ENCODE data around the gene RAB5B. TPM values are rescaled to one million over a fixed set of nuclear protein-coding genes. Genes with fewer than 3 reads are reported as not detected.
A peak's percentile ranks its signal among the peaks of the same experiment; 100 is the strongest.

The RAB5B gene, protein sequence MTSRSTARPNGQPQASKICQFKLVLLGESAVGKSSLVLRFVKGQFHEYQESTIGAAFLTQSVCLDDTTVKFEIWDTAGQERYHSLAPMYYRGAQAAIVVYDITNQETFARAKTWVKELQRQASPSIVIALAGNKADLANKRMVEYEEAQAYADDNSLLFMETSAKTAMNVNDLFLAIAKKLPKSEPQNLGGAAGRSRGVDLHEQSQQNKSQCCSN
- 111 TPM for total RNA-seq
- long read RNA-seq, full-length matches to known transcripts: 203 of 282 reads
- long read RNA-seq, partial matches to known transcripts: 69 of 282 reads
- long read RNA-seq, other reads (novel, unspliced or antisense): 10 of 282 reads

DNA sequence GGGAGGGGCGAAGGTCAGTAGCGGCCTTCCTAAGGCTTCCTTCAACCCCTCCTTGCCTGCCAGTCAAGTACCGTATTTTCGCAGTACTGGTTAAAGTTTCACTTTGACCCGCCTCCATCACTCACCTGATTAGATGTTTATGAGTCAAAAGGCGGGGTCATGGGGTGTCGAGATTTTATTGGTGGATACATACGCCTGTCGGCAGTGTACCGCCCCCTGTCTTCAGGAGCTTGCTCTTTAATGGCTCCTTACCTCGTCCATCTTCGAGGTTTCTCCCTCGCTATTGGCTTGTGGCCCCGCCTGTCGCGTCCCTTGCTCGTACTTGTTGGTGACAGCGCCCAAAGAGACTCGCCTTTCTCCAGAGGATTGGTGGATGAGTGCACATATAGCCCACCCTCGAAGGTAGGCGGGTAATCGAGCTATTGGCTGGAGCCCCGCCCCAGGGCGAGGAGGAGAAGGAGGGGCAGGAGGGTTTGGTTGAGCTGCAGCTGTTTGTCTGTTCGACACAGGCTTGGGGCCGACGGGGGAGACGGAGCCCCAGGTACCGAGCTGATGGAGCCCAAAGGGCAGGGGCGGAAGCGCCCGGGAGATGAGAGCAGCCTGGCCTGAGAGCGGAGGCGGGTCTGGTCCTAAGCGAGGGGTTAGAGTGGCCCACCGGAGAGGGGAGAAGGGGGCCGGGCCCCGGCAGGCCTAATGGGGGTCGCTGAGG, at the start of gene RAB5B:
RAB5B (plus strand) TSS at position 480 of the 709 bp plus-strand sequence. CDS start 12,883 bp downstream, outside the sequence.
- intact Hi-C loops (cut with DNase I): no loop called here
- ATAC-seq (ENCODE audit: poor library complexity): peak; percentile 93
- DNase-seq: peak; percentile 100

DNA sequence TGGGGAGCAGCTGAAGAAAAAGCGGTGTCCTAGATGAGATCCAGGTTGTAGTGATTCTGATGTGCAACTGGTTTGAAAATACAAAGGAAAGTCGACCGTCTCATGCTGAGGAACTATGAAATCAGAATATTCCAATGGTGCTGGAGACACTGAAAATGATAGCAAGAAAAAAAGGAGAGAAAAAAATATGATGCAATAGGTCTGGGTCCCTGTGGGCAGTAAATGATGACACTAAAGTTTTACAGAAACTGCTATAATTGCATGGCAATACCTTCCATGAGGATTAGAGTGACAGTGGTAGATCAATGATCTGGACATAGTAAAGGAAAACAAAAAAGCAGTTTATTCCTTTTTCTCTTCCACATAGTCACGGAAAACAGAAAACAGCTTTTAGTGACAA, 48.5 kb upstream of the RAB5B start:
- ATAC-seq (ENCODE audit: poor library complexity) (no peak), DNase-seq (no peak)
- intact Hi-C loops (cut with DNase I): loop anchor here (5.0 kb wide), 1 partner anchor 93 kb away; no protein-coding TSS in a partner anchor

DNA sequence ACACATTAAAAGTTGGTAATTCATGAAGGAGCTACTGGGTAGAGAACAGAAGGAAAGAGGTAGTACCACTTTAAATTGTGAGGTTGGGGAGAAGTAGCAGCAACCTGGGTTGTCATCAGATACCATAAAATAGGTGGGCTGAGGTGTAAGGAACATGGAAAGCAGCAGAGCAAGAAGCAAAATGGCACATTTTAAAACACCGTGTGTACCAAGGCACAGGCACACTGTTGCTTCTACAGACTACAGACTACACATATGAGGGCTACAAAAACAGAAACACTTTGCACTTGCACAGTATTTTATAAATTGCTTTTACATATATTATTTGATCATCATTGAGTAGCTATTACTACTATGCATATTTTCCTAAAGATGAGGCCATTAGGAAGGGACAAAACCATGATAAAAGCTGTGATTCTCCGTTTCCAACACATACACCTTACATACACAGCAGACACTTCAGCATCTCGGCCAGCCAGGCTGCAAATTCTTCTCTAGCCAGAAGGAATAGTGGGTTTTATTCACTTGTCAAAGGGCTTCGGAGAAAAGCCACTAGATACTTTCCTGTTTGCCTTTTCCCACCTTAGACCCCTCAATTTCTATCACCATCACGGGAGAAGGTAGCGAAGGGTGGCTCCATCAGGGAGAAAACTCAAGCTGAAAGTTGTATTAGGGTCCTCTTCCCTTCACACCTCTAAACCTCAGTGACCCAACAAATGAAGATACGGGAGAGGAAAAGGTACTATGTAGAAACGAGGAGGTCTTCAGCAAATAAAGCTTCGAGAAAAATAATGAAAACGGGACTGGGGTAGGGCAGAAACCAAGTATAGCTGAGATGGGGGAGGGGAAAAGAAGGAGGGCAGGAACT, 47.8 kb upstream of the RAB5B start:
- no peak for ATAC-seq (ENCODE audit: poor library complexity)

GRCh38 chr12:55926738-55927587, 46.9 kb upstream of the RAB5B start:
- DNase-seq (peak; percentile 93), ATAC-seq (ENCODE audit: poor library complexity) (peak; percentile 91)
- intact Hi-C loops (cut with DNase I): loop anchor here (5.0 kb wide), 1 partner anchor 95 kb away; no protein-coding TSS in a partner anchor

More for the DNA sequence above, 47.8 kb upstream of the RAB5B start:
- intact Hi-C loops (cut with DNase I): loop anchor here (5.0 kb wide), 1 partner anchor 94 kb away; no protein-coding TSS in a partner anchor
- DNase-seq: no peak

- peak; percentile 89 for DNase-seq
- peak; percentile 74 for ATAC-seq (ENCODE audit: poor library complexity)
- intact Hi-C loops (cut with DNase I): loop anchor here (5.0 kb wide), 1 partner anchor 96 kb away; no protein-coding TSS in a partner anchor
These were observed 46.0 kb upstream of the RAB5B start, which contains the start of gene PYM1 for GRCh38 chr12:55927588-55928502. PYM1 (minus strand) TSS chr12:55927894; CDS start chr12:55927761, 133 bp downstream.

GRCh38 chr12:55929306-55929791, 44.5 kb upstream of the RAB5B start:
- ATAC-seq (ENCODE audit: poor library complexity): no peak
- no peak for DNase-seq
- intact Hi-C loops (cut with DNase I): loop anchor here (5.0 kb wide), 1 partner anchor 97 kb away; no protein-coding TSS in a partner anchor

DNA sequence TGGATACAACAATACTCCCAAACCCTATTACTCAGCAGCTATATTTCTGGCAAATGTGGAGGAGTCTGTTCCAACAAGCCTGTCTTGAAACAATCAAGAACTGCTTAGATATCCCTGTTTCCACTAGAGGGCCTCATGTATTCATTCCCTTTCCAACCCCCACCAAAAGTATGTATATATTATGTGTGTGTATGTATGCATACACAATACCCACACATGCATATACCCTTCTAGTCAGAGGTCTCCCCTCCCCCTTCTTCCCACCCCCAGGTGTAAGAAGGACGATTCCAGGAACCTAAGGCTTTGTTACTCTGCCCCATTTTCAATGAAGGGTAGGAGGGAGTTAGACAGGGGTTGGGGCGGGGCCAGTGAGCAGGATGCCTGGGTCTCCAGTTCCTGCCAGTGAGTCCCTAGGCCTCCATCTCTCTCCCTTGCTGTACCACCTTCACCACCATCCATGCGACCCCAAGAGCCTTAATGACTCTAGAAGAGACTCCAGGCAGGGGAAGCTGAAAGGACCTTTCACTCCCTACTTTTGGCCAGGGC, 43.0 kb upstream of the RAB5B start, which contains the start of gene DGKA:
DGKA (plus strand) TSS at position 392 of the 546 bp plus-strand sequence. CDS start 5,342 bp downstream, outside the sequence.
- DNase-seq (peak; percentile 60), ATAC-seq (ENCODE audit: poor library complexity) (no peak)
- intact Hi-C loops (cut with DNase I): no loop called here

GRCh38 chr12:55931317-55931779, 42.5 kb upstream of the RAB5B start:
- no peak for DNase-seq
- intact Hi-C loops (cut with DNase I): no loop called here

GRCh38 chr12:55931780-55932550, 41.9 kb upstream of the RAB5B start:
- intact Hi-C loops (cut with DNase I): no loop called here
- ATAC-seq (ENCODE audit: poor library complexity) (peak; percentile 50), DNase-seq (peak; percentile 79)

More at GRCh38 chr12:55931317-55931779, 42.5 kb upstream of the RAB5B start:
- ATAC-seq (ENCODE audit: poor library complexity): no peak

DNA sequence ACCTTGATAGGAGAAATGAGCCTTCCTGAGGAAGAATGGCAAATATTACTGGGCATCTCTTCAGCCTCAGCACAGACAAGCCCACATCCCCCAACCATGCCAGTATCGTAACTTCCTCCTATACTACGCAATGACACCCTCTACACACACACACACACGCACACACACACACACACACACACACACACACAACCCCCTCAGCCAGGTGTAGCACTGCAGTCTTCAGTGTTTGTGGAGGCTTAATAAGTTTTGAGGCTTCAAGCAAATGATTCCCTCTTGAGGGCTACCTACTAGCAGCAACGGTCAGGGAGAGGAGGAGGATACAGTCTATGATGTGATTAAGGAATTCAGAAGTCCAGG, 41.3 kb upstream of the RAB5B start:
- DNase-seq (no peak), ATAC-seq (ENCODE audit: poor library complexity) (no peak)
- intact Hi-C loops (cut with DNase I): no loop called here

DNA sequence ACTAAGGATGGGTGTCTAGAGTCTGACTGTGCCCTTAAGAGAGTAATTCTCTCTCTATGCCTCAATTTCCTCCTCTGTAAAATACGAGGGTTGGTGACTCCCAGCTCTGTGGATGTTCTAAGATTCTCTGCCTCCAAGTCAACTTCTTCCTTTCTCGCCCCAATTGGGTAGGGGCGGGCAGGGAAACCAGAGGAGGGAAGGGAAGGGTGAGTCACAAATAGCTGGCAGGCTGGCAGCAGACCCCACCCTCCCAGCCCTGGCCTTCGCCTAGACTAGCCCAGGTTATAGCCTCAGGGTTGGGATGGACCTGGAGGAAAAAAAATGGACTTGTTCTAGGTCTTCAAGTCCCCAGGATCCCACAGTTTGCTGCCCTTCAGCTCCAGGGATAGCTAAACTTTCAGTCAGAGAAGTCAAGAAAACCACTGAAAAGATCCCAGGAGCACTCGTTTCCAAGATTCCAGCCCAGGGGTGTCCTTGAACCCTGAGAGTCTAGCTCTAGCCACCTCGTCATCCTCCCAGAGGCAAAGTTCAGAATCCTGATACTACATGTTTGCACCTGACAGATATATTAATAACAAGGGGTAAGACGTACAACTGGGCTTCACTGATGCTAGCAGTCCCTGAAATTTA, 40.6 kb upstream of the RAB5B start:
- no peak for ATAC-seq (ENCODE audit: poor library complexity)
- intact Hi-C loops (cut with DNase I): no loop called here
- DNase-seq: no peak

DNA sequence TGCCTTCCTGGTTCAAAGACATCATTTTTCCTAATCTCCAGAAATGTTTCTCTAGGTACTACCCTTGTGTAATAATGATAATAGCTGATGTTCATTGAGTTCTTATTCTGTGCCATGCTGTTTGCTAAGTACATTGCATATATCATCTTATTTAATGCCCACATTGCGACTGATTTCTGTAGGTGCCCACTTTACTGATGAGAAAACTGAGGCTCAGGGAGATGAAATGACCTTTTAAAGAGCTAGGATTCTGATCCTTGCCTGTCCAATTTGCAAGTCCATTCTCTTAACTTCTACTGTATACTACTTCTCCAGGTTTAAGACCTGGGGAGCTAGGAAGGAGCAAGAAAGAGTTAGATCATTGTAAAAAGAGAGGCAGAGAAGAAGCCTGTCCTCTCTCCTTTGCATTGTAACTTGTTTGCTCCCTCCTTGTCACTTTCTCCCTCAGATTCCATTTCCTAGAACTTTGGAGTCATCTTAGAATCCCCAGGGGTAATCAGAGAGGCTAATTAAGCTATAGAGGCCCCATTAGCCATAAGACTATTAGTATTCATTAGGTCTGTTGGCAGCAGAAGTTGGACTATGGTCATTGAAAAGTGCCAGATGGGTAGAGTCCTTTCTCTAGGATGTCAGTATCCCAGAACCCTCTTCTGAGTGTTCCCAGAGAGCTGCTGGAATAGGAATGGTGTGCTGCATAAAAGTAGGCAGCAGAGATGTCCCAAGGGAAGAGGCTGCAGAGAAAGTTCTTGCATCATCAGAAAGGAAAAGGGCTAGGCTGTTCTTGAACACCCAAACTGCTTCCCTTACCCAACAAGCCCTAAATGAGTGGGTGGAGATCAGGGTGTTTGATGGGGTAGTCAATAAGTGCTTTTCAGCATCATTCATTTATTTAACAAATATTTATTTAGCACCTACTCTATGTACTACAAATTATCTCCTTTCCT, 39.8 kb upstream of the RAB5B start:
- intact Hi-C loops (cut with DNase I): no loop called here
- no peak for ATAC-seq (ENCODE audit: poor library complexity)

DNA sequence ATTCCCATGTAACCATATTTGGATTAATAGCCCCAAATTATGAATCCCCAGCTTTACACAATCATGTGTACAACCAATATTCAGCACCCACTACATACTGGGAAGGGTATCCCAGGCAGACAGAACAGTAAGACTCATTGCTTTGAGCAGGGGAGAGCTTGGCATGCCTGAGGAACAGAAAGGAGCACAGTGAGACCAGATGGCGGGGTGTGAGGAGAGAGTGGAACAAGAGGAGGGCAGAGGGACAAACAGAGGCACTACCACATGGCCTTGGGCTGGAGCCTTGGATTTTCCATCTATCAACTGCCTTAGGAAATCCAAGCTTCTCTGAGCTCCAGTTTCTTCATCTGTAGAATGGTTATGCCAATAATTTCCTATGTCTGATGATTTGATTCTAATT, 39.1 kb upstream of the RAB5B start:
- ATAC-seq (ENCODE audit: poor library complexity) (no peak), DNase-seq (no peak)
- intact Hi-C loops (cut with DNase I): loop anchor here (5.0 kb wide), 1 partner anchor 192 kb away; the partner anchor contains the start of gene GDF11

More for the DNA sequence above, 39.8 kb upstream of the RAB5B start:
- no peak for DNase-seq

- peak; percentile 64 for DNase-seq
- intact Hi-C loops (cut with DNase I): loop anchor here (5.0 kb wide), 1 partner anchor 193 kb away; the partner anchor contains the start of gene GDF11
- no peak for ATAC-seq (ENCODE audit: poor library complexity)
These were observed 38.1 kb upstream of the RAB5B start for GRCh38 chr12:55935738-55936151.
